ENCODE data around the gene CDK4.

The CDK4 gene

GRCh38 chr12:57796996-57797395, 44.9 kb upstream of the CDK4 start:
- no peak overlapping the region for H3K4me2 ChIP-seq (ENCODE audit: low read length)
- H3F3A ChIP-seq (ENCODE audit: insufficient read depth, low read length), result no peaks in the 10 kb centered on the region
- no peak overlapping the region for H3K4me3 ChIP-seq (ENCODE audit: low read depth, low read length, poor library complexity, severe bottlenecking)
- H2AFZ ChIP-seq (ENCODE audit: low read length), result no peak overlapping the region
- H3K36me3 ChIP-seq (ENCODE audit: insufficient read depth, low read length), result peaks cover 61% of the 10 kb centered on the region
- H4K20me1 ChIP-seq (ENCODE audit: insufficient read depth, low read length), result no peaks in the 10 kb centered on the region
- no peaks in the 10 kb centered on the region for H3K9me2 ChIP-seq (ENCODE audit: low read depth, low read length)
- H3K27ac ChIP-seq (ENCODE audit: low read depth, low read length, poor library complexity, severe bottlenecking), result no peak overlapping the region
- no peak for TF ChIP-seq EZH2 (IDR thresholded peaks at IDR 0.05; ENCODE audit: borderline replicate concordance, low read length)
- no peak for TF ChIP-seq CTCF (IDR thresholded peaks at IDR 0.05; ENCODE audit: low read length)
- no peaks in the 10 kb centered on the region for H3K4me1 ChIP-seq (ENCODE audit: insufficient read depth, low read length, severe bottlenecking)
- no peaks in the 10 kb centered on the region for H3K9me3 ChIP-seq (ENCODE audit: low read length)
- no peaks in the 10 kb centered on the region for H3K27me3 ChIP-seq (ENCODE audit: insufficient read depth, low read length)
- H3K79me2 ChIP-seq (ENCODE audit: insufficient read depth, low read length), result no peaks in the 10 kb centered on the region
- no peak overlapping the region for H3K9ac ChIP-seq (ENCODE audit: low read length)

GRCh38 chr12:57795354-57795753, 43.2 kb upstream of the CDK4 start:
- Histone ChIP-seq H3F3A (ENCODE audit: insufficient read depth, low read length) (no peaks in the 10 kb centered on the region), H3K79me2 (ENCODE audit: insufficient read depth, low read length) (no peaks in the 10 kb centered on the region), H3K36me3 (ENCODE audit: insufficient read depth, low read length) (peaks cover 76% of the 10 kb centered on the region), H3K4me2 (ENCODE audit: low read length) (no peak overlapping the region), H4K20me1 (ENCODE audit: insufficient read depth, low read length) (no peaks in the 10 kb centered on the region), H3K4me1 (ENCODE audit: insufficient read depth, low read length, severe bottlenecking) (no peaks in the 10 kb centered on the region), H3K27ac (ENCODE audit: low read depth, low read length, poor library complexity, severe bottlenecking) (no peak overlapping the region), H3K4me3 (ENCODE audit: low read depth, low read length, poor library complexity, severe bottlenecking) (no peak overlapping the region), H3K9me3 (ENCODE audit: low read length) (no peaks in the 10 kb centered on the region), H3K27me3 (ENCODE audit: insufficient read depth, low read length) (no peaks in the 10 kb centered on the region), H2AFZ (ENCODE audit: low read length) (no peak overlapping the region), H3K9me2 (ENCODE audit: low read depth, low read length) (no peaks in the 10 kb centered on the region), H3K9ac (ENCODE audit: low read length) (no peak overlapping the region)
- TF ChIP-seq CTCF (IDR thresholded peaks at IDR 0.05; ENCODE audit: low read length) (no peak), EZH2 (IDR thresholded peaks at IDR 0.05; ENCODE audit: borderline replicate concordance, low read length) (no peak)

GRCh38 chr12:57793920-57794319, 41.8 kb upstream of the CDK4 start:
- Histone ChIP-seq H2AFZ (ENCODE audit: low read length) (no peak overlapping the region), H3K4me2 (ENCODE audit: low read length) (no peak overlapping the region)

More at GRCh38 chr12:57793920-57794319, 41.8 kb upstream of the CDK4 start:
- Histone ChIP-seq H3K36me3 (ENCODE audit: insufficient read depth, low read length) (peaks cover 84% of the 10 kb centered on the region), H4K20me1 (ENCODE audit: insufficient read depth, low read length) (no peaks in the 10 kb centered on the region), H3K9ac (ENCODE audit: low read length) (no peak overlapping the region), H3K79me2 (ENCODE audit: insufficient read depth, low read length) (no peaks in the 10 kb centered on the region), H3F3A (ENCODE audit: insufficient read depth, low read length) (no peaks in the 10 kb centered on the region), H3K4me1 (ENCODE audit: insufficient read depth, low read length, severe bottlenecking) (no peaks in the 10 kb centered on the region), H3K9me2 (ENCODE audit: low read depth, low read length) (no peaks in the 10 kb centered on the region), H3K27ac (ENCODE audit: low read depth, low read length, poor library complexity, severe bottlenecking) (no peak overlapping the region), H3K9me3 (ENCODE audit: low read length) (no peaks in the 10 kb centered on the region), H3K4me3 (ENCODE audit: low read depth, low read length, poor library complexity, severe bottlenecking) (no peak overlapping the region), H3K27me3 (ENCODE audit: insufficient read depth, low read length) (no peaks in the 10 kb centered on the region)
- TF ChIP-seq EZH2 (IDR thresholded peaks at IDR 0.05; ENCODE audit: borderline replicate concordance, low read length), result no peak
- no peak for TF ChIP-seq CTCF (IDR thresholded peaks at IDR 0.05; ENCODE audit: low read length)
